ENCODE results near the gene HLTF. TPM values are rescaled to one million over a fixed set of nuclear protein-coding genes. Genes with fewer than 3 reads are reported as not detected.

Gene HLTF
- total RNA-seq, 1 donor from 2014 or later: 15.9 TPM

- no peaks in the 10 kb centered on the region for H3K9me3 Mint-ChIP-seq (ENCODE audit: unreplicated experiment)
- peaks cover under 1% of the 10 kb centered on the region for H3K27me3 Mint-ChIP-seq (ENCODE audit: unreplicated experiment)
- no peaks in the 10 kb centered on the region for H3K4me1 Mint-ChIP-seq (ENCODE audit: unreplicated experiment)
- no peak overlapping the region for H3K4me3 Mint-ChIP-seq (ENCODE audit: unreplicated experiment)
- TF ChIP-seq CTCF (IDR thresholded peaks at IDR 0.05; ENCODE audit: unreplicated experiment): no peak
- no peak overlapping the region for H3K27ac Mint-ChIP-seq (ENCODE audit: unreplicated experiment)
- peaks cover 26% of the 10 kb centered on the region for H3K36me3 Mint-ChIP-seq (ENCODE audit: low read depth, unreplicated experiment)
- DNase-seq (ENCODE audit: low spot score): no peak
Observed at GRCh38 chr3:149010504-149010951, 75.8 kb downstream of the HLTF start.

GRCh38 chr3:149009732-149010131 is 76.6 kb downstream of the HLTF start:
- no peak for TF ChIP-seq CTCF (IDR thresholded peaks at IDR 0.05; ENCODE audit: unreplicated experiment)
- no peak overlapping the region for H3K4me3 Mint-ChIP-seq (ENCODE audit: unreplicated experiment)
- no peak for DNase-seq (ENCODE audit: low spot score)
- no peaks in the 10 kb centered on the region for H3K4me1 Mint-ChIP-seq (ENCODE audit: unreplicated experiment)
- H3K27ac Mint-ChIP-seq (ENCODE audit: unreplicated experiment): peak overlapping the region; percentile 45
- no peaks in the 10 kb centered on the region for H3K27me3 Mint-ChIP-seq (ENCODE audit: unreplicated experiment)
- H3K36me3 Mint-ChIP-seq (ENCODE audit: low read depth, unreplicated experiment): peaks cover 18% of the 10 kb centered on the region
- H3K9me3 Mint-ChIP-seq (ENCODE audit: unreplicated experiment): no peaks in the 10 kb centered on the region

- DNase-seq (ENCODE audit: low spot score): no peak
- no peak overlapping the region for H3K27ac Mint-ChIP-seq (ENCODE audit: unreplicated experiment)
Observed at GRCh38 chr3:149007567-149008257, 78.6 kb downstream of the HLTF start.

GRCh38 chr3:149005416-149005815 is 80.9 kb downstream of the HLTF start:
- DNase-seq (ENCODE audit: low spot score): no peak
- Mint-ChIP-seq H3K4me3 (ENCODE audit: unreplicated experiment) (no peak overlapping the region), H3K36me3 (ENCODE audit: low read depth, unreplicated experiment) (peaks cover 5% of the 10 kb centered on the region), H3K27me3 (ENCODE audit: unreplicated experiment) (no peaks in the 10 kb centered on the region), H3K4me1 (ENCODE audit: unreplicated experiment) (no peaks in the 10 kb centered on the region), H3K27ac (ENCODE audit: unreplicated experiment) (no peak overlapping the region), H3K9me3 (ENCODE audit: unreplicated experiment) (no peaks in the 10 kb centered on the region)
- TF ChIP-seq CTCF (IDR thresholded peaks at IDR 0.05; ENCODE audit: unreplicated experiment): no peak

More at GRCh38 chr3:149007567-149008257, 78.6 kb downstream of the HLTF start:
- peaks cover 9% of the 10 kb centered on the region for H3K36me3 Mint-ChIP-seq (ENCODE audit: low read depth, unreplicated experiment)
- TF ChIP-seq CTCF (IDR thresholded peaks at IDR 0.05; ENCODE audit: unreplicated experiment): no peak
- H3K9me3 Mint-ChIP-seq (ENCODE audit: unreplicated experiment): no peaks in the 10 kb centered on the region
- no peaks in the 10 kb centered on the region for H3K27me3 Mint-ChIP-seq (ENCODE audit: unreplicated experiment)
- no peak overlapping the region for H3K4me3 Mint-ChIP-seq (ENCODE audit: unreplicated experiment)
- no peaks in the 10 kb centered on the region for H3K4me1 Mint-ChIP-seq (ENCODE audit: unreplicated experiment)

- Mint-ChIP-seq H3K4me1 (ENCODE audit: unreplicated experiment) (no peaks in the 10 kb centered on the region), H3K36me3 (ENCODE audit: low read depth, unreplicated experiment) (peaks cover 5% of the 10 kb centered on the region), H3K27ac (ENCODE audit: unreplicated experiment) (no peak overlapping the region), H3K9me3 (ENCODE audit: unreplicated experiment) (no peaks in the 10 kb centered on the region), H3K4me3 (ENCODE audit: unreplicated experiment) (no peak overlapping the region), H3K27me3 (ENCODE audit: unreplicated experiment) (no peaks in the 10 kb centered on the region)
- no peak for DNase-seq (ENCODE audit: low spot score)
- no peak for TF ChIP-seq CTCF (IDR thresholded peaks at IDR 0.05; ENCODE audit: unreplicated experiment)
Observed at GRCh38 chr3:149004622-149005021, 81.7 kb downstream of the HLTF start.

All from endothelial cell (in vitro differentiated cells).